HG03575 (cell line): ENCODE results near the gene ACRBP.

Source experiments
- ATAC-seq: cut with Tn5 transposase; IDR thresholded peaks from one replicate; pipeline ENCODE4 v1.9.1; 2021; ENCODE audit not compliant: unreplicated experiment, insufficient number of reproducible peaks, low FRiP score; ENCODE audit errors: extremely low read depth

ACRBP gene

DNA sequence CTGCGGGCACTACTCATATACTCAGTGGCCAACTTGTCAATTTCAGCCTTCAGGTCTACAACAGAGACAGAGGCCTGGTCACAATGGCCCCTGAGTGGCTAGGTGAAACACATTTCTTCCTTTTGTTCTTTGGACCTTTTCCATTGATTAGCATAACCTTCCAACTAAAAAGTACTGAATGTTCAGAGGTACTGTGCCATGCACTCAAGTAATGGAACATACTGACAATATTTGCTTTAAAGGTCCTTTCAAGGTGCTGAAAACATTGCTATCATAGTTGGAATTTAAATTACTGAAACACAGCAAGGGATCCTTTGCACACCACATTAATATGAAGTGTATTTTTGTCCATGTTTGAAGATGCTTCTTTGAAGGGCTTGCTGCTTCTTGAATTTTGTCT, 6.1 kb upstream of the ACRBP start:
- no peak for ATAC-seq

DNA sequence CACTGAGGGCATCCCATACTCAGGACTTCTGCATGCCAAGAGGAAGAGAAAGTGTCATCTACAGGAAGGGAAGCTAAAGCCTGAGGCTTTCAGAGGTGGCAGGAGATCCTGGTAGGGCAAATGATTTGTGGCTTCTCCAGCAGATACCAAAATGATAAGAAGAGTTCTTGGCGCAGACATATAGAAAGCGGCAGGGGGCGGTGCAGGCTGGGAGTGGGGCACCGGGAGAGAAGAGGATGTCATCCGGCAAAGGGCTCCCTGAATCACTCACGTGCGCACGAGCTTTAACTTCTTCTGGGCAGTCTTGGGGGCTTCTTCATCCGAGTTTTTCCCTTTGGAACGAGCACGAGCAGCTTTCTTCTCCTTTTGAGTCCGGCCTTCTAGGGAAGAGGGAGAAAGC, 5.2 kb upstream of the ACRBP start:
- ATAC-seq = no peak

DNA sequence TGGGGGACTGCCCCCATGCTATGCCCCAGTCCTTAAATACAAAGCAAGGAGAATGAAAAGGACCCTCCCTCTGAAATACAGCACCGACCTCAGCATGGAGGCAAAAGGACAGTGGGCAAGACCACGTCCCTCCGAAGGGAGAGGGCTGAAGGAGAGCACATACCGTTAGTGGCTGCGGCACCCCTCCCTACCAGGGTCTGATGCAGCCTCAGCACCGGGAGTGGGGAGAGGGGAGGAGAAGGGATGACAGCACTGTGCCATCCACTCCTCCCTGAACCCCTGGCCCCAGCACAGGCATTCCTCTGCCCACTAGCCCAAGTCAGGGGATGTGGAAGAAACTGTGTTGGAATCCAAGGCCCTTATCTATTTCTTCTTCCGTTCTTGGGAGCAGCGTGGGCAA, 3.6 kb upstream of the ACRBP start:
- ATAC-seq = no peak

DNA sequence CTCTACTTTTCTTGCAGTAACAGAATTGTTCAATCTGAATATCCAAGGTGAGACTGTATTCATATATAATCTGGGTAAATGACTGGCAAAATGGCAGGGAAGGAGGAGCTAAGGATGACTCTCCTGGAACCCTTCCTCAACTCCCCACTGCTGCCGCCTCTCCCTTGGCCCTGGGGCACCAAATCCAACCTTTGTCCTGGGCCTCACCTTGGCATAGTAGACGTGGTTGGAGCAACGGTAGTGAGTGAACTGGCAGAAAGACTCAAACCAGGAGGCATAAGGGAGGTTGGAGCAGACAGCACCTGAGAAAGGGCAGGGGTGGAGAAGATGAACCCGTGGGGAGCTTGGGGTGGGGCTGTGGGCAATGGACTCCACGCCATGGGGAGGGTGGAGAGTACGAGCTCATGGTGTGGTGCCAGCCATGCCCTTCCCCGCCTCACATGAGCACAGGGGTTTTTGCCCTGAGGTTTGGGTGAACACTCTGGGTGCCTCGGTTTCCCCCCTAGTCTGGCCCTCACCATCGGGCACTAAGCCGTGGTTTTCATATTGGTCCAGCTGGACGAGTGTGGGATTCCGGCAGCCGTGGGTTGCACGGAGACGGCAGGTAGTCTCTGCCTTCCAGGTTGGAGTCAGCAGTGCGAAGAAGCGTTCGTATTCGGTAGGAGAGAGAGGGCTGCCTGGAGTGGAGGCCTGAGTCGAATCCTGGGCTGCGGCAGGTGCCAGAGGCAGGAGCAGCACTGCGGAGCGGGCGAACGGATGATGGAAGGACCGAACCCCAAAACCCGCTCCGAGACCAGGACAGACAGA, 753 bp downstream of the ACRBP start:
- ATAC-seq = no peak

DNA sequence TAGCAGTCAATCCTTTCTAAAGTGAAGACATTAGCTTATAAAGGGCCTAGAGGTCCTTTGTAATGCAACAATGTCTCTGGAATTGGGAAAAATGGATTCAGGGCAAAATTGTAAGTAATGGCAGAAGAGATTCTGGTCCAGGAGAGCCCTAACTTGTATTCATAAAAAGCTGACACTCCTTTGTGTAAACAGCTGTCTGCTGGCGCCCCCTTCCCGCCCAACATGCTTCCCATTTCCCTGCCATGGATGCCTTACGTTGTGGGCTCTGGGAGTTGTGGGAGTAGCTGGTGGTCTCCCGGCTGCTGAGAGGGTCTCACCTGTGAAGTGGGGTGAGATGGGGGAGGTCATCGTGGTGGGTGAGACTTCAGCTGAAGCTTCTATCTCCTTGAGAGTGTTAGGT, 2.3 kb downstream of the ACRBP start:
- ATAC-seq = no peak

DNA sequence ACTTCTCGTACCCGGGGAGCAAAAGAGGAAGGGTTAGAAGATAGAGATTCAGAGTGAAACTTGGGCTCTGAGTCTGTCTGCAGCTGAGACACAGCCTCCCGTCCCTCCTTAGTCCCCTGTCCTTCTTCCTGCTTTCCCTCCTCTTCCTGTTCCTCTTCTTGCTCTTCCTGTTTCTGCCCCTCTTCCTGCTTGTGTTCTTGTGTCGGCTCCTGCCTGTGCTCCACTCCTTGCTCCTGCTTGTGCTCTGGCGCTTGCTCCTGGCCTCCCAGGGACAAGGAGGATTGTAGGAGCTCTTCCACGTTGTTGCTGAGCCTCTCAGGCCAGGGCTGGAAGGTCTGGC, 3.0 kb downstream of the ACRBP start:
- ATAC-seq = no peak

DNA sequence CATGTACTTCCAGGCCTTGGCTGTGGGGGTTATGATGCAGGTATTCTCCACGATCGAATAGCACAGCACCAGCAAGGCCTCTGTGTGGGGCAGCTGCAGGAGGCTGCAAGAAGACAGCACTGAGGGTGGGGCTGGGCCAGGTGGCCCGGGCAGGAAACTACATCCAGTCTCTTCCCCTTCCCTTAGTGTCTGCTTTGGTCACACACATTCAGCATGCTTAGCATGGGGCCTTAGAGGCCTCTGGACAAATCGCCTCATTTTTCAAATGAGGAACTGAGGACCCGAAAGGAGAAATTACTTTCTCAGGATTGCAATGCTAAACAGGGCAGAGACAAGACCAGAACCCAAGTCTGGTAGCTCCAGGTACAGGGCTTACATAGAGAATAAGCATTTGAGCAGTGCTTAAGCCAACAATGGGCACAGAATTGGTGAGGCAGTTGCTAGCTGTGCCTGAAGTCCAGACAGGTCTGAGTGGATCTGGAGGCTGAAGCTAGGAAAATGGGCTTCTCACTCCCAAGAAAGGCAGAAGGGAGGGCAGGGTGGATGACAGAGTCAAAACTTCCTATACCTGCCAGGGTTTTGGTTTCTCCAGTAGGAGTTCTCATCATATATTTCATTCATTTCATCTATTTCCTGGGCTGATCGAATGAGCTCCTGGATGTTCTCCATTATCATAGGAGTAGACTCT, 3.5 kb downstream of the ACRBP start:
- ATAC-seq = no peak

DNA sequence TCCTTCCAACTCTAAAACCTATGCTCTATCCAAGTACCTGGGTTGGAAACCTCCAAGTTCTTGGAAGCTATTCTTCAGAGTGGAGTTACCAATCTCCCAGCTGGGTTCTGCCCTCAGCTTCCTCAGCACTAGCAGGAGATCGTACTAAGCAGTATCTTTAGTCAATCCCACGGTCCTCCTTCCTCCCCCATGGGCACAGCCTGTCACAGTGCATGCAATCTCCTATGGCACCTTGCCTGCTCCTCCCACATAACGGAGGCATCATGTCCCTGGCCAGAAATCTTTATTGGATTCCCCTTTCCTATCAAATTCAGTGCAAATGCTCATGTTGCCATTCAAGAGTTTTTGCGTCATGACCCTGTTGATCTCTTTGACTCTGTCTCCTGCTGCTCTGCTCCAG, 6.1 kb downstream of the ACRBP start:
- no peak for ATAC-seq

DNA sequence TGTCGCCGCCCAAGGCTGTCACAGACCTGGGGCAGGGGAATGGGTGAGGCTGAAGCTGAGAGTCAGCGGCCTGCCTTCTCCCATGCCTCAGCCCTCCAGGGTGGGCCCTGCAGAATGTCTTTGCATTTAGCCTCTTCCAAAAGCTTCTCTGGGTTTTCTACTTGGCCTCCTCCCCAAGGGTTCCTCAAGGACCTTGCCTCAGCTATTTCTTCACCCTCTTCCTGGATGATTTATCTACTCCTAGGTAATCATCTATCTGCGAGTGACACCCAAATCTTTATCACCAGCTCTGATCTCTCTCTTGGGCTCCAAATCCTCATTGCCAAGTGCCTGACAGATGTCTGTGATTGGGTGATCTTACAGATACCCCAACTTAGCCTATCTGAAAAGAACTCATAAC, 6.7 kb downstream of the ACRBP start:
- no peak for ATAC-seq

DNA sequence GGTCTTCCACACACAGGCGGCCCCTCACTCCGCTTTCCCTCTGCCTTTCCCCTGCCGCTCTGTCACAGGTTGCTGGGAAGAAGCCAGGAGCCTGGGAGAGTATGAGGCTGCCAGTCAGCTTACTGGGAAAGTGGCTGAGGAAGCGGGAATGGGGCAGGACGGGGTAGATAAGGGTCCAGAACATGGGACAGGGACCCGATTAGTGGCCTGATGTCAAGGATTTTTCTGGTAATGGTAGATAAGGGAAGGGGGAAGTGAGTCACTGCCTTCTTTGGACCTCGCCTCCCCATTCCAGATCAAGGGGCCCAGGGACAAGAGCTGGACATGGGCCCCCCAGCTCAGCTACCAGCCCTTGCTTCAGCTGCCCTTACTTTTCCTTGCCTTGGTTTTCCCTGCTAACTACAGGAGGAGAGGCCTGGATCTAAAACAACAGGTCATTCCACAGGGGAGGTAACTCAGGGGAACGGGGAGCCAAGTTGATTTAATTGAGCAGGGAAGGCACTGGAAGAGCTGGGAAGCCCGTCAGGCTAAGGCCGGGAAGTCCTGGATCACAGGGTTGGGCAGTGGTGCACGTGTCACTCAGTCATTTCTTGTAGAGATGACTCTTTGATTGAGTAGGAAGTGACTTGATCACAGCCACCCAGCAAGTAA, 8.0 kb downstream of the ACRBP start:
- no peak for ATAC-seq

DNA sequence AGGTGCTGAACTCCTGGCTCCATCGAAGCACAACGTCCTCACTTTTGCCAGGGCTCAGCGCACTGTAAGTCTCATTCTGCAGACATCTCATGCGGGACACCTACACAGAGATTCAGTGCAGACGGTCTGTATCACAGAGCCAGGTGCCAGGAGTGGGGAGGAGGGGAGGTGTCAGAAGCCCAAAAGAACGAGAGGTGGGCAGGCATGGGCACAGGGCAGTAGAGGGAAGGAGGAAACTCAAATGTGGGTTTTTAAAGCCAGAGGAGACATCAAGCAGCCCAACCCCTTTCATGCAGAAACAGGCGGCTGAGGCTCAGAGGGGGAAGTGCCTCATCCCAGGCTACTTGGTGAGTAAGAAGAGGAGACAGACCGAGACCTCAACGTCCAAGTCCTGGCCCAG, 8.9 kb downstream of the ACRBP start:
- no peak for ATAC-seq

DNA sequence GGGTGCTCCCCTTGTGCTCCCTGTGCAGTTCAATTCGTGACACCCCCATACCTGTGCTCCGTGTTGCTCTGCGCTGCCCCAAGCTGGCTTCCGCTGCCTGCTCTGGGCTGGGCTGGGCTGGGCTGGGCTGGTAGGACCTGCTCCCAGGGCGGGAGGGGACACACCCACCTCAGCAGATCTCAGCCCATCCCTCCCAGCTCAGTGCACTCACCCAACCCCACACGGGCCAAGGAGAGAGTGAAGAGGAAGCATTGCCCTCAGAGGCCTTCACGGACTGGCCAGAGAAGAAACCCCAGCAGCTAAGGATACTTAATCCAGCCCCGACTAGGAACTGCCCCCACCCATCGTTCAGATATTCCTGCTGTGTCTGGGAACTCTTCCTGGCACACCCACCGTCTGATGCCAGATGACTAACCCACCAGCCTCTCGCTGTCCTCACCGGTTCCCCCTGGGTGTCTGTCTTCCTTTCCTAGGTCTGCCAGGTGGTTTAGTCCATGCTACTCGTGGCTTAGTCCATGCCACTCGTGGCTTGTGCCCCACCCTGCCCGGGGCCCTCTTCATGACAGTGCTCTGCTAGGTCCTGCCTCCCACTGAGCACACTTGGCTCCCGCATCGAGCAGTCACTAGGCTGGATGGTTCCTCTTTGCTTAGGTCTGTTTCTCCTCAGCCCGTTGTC, 11.2 kb downstream of the ACRBP start, which contains the start of gene LPAR5:
LPAR5 (minus strand) TSS at position 104 of the 676 bp plus-strand sequence. CDS start 14,711 bp downstream, outside the sequence.
- no peak for ATAC-seq

DNA sequence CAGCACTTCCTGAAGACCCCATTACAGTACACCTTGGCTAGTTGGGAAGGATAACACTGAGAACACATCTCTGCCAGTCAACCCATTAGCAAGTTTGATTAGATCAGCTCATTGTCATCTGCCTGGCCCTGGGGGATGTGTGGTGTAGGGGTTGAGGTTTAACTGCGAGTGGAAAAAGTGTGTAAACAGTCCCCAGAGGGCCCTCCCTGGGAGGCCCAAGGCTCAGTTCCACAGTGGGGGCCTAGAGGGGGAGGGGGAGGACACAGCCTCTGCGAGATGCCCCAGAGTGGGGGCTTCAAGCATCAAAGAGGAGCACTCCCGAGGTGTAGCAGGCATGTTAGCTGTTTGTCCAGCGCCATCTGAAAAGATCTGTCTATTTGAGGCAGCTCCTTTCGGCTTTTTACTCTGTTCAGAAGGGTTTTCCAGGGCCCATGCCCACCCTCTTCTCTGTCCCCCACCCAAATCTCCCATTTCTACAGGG, 11.8 kb downstream of the ACRBP start:
- ATAC-seq = no peak

DNA sequence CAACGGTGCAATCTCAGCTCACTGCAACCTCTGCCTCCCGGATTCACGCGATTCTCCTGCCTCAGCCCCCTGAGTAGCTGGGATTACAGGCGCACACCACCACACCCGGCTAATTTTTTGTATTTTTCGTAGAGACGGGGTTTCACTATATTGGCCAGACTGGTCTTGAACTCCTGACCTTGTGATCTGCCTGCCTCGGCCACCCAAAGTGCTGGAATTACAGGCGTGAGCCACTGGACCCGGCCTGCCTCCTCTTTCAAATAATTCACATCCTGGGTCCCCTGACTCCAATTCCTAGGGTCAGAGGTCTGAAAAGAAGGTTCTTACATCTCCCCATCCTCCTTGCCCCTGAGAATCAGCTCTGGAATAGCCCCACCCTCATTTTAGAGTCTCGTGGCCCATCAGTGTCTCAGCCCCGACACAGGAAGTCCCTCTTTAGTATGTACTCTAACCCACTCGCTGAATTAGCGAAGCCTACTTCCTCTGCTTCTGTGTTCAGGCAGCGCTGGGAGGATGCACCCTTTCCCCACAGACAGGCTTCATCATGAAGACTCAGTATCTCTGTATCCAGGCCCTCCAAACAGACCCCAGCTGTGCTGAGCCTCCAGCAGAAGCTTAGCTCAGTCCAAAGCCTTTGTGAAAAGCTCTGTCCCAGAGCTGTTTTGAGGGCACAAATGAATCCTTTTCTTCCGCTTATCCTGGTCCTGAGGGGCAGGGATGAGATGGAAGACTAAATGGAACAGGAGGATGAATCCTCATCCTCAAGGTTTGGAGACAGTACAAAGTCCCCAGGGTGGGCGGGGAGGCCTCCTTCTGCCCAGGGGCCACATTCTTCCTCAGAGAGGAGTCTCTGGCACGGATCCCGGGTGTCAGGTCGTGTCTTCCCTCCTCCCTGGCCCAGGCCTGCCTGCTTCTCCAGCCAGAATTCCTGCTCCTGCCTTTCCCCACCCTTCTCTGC, 14.9 kb downstream of the ACRBP start:
- peak; percentile 45 for ATAC-seq

DNA sequence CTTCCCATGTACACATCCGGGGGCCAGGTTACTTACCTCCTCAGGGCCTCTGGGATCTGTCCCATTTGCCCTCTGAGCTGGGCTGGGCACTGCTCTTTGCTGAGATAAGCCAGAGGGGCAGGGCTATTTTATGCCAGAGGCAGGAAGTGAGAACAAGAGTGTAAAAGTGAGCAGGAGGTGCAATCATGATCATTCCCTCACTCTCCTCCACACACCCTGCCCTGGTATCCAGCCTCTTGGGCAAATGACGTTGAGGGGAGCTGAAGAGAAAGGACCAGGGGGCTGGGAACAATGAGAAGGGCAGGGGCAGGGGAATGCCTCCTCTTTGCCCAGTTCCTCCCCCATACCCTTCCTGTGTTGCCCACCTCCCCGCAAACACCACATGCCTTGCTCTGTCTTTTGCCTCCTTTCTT, 15.7 kb downstream of the ACRBP start:
- no peak for ATAC-seq

DNA sequence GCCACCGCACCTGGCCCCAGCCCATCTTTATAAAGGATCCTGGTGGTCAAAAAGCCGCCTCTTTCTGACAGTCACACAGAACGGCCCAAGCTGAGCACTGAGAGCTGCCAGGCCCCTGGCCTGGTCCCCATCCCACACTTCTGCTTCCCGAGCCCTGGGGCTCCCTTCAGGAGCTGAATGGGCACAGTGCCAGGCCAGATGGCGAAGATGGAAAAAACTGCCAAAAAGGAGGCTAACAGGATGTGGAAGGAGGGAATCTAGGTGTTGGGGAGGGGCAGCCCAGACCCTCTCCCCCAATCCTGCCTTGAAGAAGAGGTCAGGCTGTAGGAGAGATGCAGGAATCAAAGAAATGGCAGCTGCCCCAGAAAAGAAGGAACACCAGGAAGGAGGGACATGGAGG, 16.5 kb downstream of the ACRBP start:
- no peak for ATAC-seq

DNA sequence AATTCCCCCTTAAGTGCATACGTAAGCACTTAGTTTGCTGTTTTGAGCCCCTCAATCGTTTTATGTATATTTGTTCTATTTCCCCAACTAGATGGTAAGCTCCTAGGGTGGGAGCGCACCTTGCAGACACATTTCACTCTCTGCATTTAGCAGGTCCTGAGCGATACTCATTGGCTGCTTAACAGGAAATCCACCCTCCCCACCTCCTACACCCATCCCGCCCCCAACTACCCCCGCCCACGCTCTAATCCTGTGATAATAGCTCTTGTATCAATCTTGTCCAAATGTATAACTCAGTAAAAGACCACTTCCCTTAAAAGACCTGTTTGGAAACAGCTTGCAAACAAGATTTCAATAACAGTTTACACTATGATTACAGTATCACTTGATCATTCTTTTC, 19.6 kb downstream of the ACRBP start:
- ATAC-seq = no peak

DNA sequence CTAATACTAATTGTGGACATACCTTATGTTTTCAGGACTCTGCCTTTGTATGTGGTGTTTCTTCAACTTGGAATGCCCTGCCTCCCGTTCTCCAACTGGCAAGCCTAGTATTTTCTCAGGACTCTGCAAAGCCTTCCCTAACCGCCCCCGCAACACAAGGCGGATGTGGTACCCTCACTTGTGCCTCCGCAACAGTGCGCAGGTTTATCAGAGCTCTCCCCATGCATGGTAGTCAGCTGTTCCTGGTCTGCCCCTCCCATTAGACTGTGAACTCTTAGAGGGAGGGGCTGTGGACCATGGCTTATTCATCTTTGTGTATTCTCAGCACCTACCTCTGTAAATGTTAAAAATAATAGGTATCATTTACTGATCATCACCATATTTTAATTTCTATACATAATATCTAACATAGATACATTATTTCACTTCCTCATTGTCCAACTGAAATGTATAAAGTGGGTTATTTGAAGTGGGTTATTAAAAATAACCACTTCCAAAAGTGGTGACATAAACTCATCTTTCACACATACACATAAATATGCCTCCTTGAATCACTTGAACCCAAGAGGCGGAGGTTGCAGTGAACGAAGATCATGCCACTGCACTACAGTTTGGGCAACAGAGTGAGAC, 20.5 kb downstream of the ACRBP start:
- ATAC-seq = no peak
